Uterus (tissue), 2 donors: Measurements from ENCODE around the gene IRS2.

Experiments
- CTCF ChIP-seq, 4 experiments: fragments of 200-600 bp in 2 of 4; fragments of 450-650 bp in 2 of 4; sonication (generic) in 2 of 4; IDR thresholded peaks; one replicate each; pipeline ENCODE4 v1.5.1; 2016 to 2019; ENCODE audit warnings: antibody characterized with exemption in 4 of 4, mild to moderate bottlenecking in 2 of 4, moderate library complexity in 1 of 4
- POLR2A ChIP-seq, 2 donors: fragments of 450-650 bp; IDR thresholded peaks; one replicate each; pipeline ENCODE4 v1.6.1; 2016; ENCODE audit warnings: antibody characterized with exemption in 2 of 2, mild to moderate bottlenecking in 1 of 2, moderate library complexity in 1 of 2

GRCh38 chr13:109728061-109728460 is 58.3 kb downstream of the IRS2 start:
- TF ChIP-seq POLR2A (IDR thresholded peaks at IDR 0.05) (no peak), CTCF (IDR thresholded peaks at IDR 0.05) (no peak)
